Measurements from ENCODE around the gene GFOD1. TPM values are rescaled to one million over a fixed set of nuclear protein-coding genes. Genes with fewer than 3 reads are reported as not detected.

GFOD1 gene
- total RNA-seq, 1 experiment from 2014 or later: 6.1 TPM

GRCh38 chr6:13486679-13487121, 700 bp downstream of the GFOD1 start:
- DNase-seq: peak; percentile 53
- Histone ChIP-seq H3K56ac (ENCODE audit: insufficient read length, low read depth, low read length) (no peak overlapping the region), H4K5ac (ENCODE audit: insufficient read length, low read depth, low read length) (no peak overlapping the region), H2AK5ac (ENCODE audit: insufficient read length, low read length) (no peak overlapping the region), H3K27me3 (ENCODE audit: insufficient read depth, low read length) (peaks cover 23% of the 10 kb centered on the region; the same call in 1 of the 2 replicates), H3K27ac (ENCODE audit: insufficient read length, low read depth, low read length) (no peak overlapping the region), H3K14ac (ENCODE audit: insufficient read depth, low read length) (no peak overlapping the region; the same call in 1 of the 2 replicates), H3K9me3 (ENCODE audit: control insufficient read depth, low read depth, low read length) (no peaks in the 10 kb centered on the region), H3T11ph (ENCODE audit: low read length) (no peak overlapping the region), H3K18ac (ENCODE audit: insufficient read length, low read depth, low read length) (no peak overlapping the region), H3K4ac (ENCODE audit: low read depth, low read length) (no peak overlapping the region), H3K4me2 (ENCODE audit: insufficient read depth, insufficient read length, low read length) (peak overlapping the region; percentile 91), H3K23ac (ENCODE audit: insufficient read length, low read depth, low read length) (no peak overlapping the region), H4K8ac (replicated peaks; ENCODE audit: insufficient read length, low read depth, low read length) (no peak overlapping the region), H3K23me2 (ENCODE audit: insufficient read length, low read depth, low read length, poor library complexity, severe bottlenecking) (peaks cover 27% of the 10 kb centered on the region), H4K91ac (ENCODE audit: insufficient read length, low read depth, low read length) (no peak overlapping the region), H2BK5ac (ENCODE audit: insufficient read length, low read length) (no peak overlapping the region), H2BK20ac (ENCODE audit: low read depth, low read length, poor library complexity, severe bottlenecking) (no peak overlapping the region), H2AFZ (ENCODE audit: low read length) (no peak overlapping the region), H2BK15ac (ENCODE audit: low read depth, low read length) (no peak overlapping the region), H2BK120ac (ENCODE audit: low read depth, low read length, poor library complexity, severe bottlenecking) (no peak overlapping the region), H3K4me1 (ENCODE audit: insufficient read depth, low read length) (no peaks in the 10 kb centered on the region; the same call in 1 of the 2 replicates), H2BK12ac (ENCODE audit: insufficient read length, low read depth, low read length) (no peak overlapping the region), H4K20me1 (ENCODE audit: control insufficient read depth, insufficient read depth, insufficient read length) (no peaks in the 10 kb centered on the region), H3K79me1 (ENCODE audit: insufficient read depth, low read depth, low read length, poor library complexity, severe bottlenecking) (no peaks in the 10 kb centered on the region), H3K79me2 (ENCODE audit: insufficient read depth, low read length) (no peaks in the 10 kb centered on the region; the same call in 1 of the 2 replicates), H3K9ac (ENCODE audit: extremely low read depth, insufficient read length, low read length) (peak overlapping the region; percentile 28)
- peaks cover 69% of the 10 kb centered on the region for H3K27me3 Mint-ChIP-seq (ENCODE audit: low read depth)
- H3K27ac Mint-ChIP-seq: no peak overlapping the region; a peak in 1 of 7 replicates
- H3K9me3 Mint-ChIP-seq: no peaks in the 10 kb centered on the region; a peak in 1 of 5 replicates
- TF ChIP-seq CTCF (conservative IDR thresholded peaks at IDR 0.05): no peak
- WGBS (ENCODE audit: extremely low coverage, insufficient read length, low lambda C conversion rate): no CpG with 5 or more reads among the region's 39 CpGs
- H3K36me3 Mint-ChIP-seq (ENCODE audit: insufficient read depth in 1 of 3, low read depth in 3 of 3): no peaks in the 10 kb centered on the region
- peak overlapping the region; percentile 80 to 92 for H3K4me3 Mint-ChIP-seq
- peaks cover 20 to 22% of the 10 kb centered on the region in 2 experiments for H3K4me1 Mint-ChIP-seq
